SK-N-MC (cell line): ENCODE data around the gene CACNA2D1.

Source experiments
- EZH2 ChIP-seq: fragments of 200-600 bp; sonication (generic); IDR thresholded peaks from one replicate; pipeline ENCODE4 v1.6.1; 2017; ENCODE audit warnings: antibody characterized with exemption
- FOXP2 ChIP-seq: optimal IDR thresholded peaks from 2 replicates; pipeline ENCODE3; 2011; ENCODE audit warnings: mild to moderate bottlenecking, moderate library complexity; ENCODE audit not compliant: insufficient read depth; ENCODE audit errors: extremely low read length, control extremely low read depth
- POLR2AphosphoS5 ChIP-seq: IDR thresholded peaks from 2 replicates; pipeline ENCODE4 v1.6.1; 2012; ENCODE audit warnings: mild to moderate bottlenecking, low read depth, low read length, borderline replicate concordance

DNA sequence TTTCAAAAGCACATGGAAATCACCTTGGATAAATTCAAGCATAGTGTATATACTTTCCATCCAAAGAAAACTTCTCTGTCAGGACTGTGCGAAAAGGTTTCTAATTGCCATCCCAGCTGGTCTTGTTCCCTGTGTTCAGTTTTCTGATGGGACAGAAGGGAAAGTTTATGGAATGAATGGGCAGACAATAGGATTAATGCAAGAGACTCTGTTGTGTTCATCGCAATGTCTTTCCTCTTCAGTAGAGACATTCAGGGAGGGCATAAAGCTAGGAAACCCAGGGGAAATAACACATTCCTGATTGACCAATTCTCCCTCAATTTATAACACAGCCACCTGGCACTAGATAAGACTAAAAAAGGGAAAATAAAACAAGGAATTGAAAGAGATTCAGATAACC is 78.9 kb downstream of the CACNA2D1 start:
- TF ChIP-seq POLR2AphosphoS5 (no peak), EZH2 (no peak), FOXP2 (no peak)
